Brain microvascular endothelial cell (primary cell): ENCODE results near the gene GDPD5.

Experiments
- DNase-seq: peaks from one replicate; pipeline ENCODE4 v3.0.0-alpha.2; 2020
- H3K27ac ChIP-seq: fragments of 250-450 bp; sonication (Bioruptor Pico); 2 replicates; pipeline ENCODE4 v1.5.1; 2020; ENCODE audit warnings: mild to moderate bottlenecking, moderate library complexity
- H3K27me3 ChIP-seq: fragments of 250-450 bp; sonication (Bioruptor Pico); replicated peaks from 2 replicates; pipeline ENCODE4 v1.5.1; 2020; ENCODE audit warnings: mild to moderate bottlenecking
- H3K36me3 ChIP-seq: fragments of 250-450 bp; sonication (Bioruptor Pico); replicated peaks from 2 replicates; pipeline ENCODE4 v1.5.1; 2020; ENCODE audit warnings: mild to moderate bottlenecking
- H3K4me3 ChIP-seq: 2 replicates; pipeline ENCODE4 v1.5.1; 2011; ENCODE audit warnings: low read depth, mild to moderate bottlenecking, control low read depth, low read length, moderate library complexity
- CTCF ChIP-seq: IDR thresholded peaks from 2 replicates; pipeline ENCODE4 v1.5.1; 2011; ENCODE audit warnings: low read depth, mild to moderate bottlenecking, moderate library complexity, low read length, control low read depth, inconsistent platforms; ENCODE audit errors: missing control alignments
- in situ Hi-C: cut with HindIII; loops from 2 replicates; pipeline ENCODE4 v1.10.0; 2017; ENCODE audit warnings: low sequenced_read_pairs, low pct_ligation_motif_present

The GDPD5 gene

GRCh38 chr11:75478783-75479596 lies 46.8 kb downstream of the GDPD5 start:
- DNase-seq = no peak
- H3K27me3 ChIP-seq = no peaks in the 10 kb centered on the region
- H3K27ac ChIP-seq = no peak overlapping the region
- H3K36me3 ChIP-seq = no peaks in the 10 kb centered on the region
- TF ChIP-seq CTCF = no peak
- in situ Hi-C loops = no loop called here
- no peak overlapping the region for H3K4me3 ChIP-seq

- H3K27me3 ChIP-seq = no peaks in the 10 kb centered on the region
- in situ Hi-C loops = no loop called here
Observed at GRCh38 chr11:75477614-75477935, 48.2 kb downstream of the GDPD5 start.

GRCh38 chr11:75476739-75477613 lies 48.8 kb downstream of the GDPD5 start:
- DNase-seq = no peak
- no peak overlapping the region for H3K27ac ChIP-seq
- H3K27me3 ChIP-seq = no peaks in the 10 kb centered on the region
- no peak overlapping the region for H3K4me3 ChIP-seq
- in situ Hi-C loops = no loop called here
- TF ChIP-seq CTCF = no peak
- H3K36me3 ChIP-seq = no peaks in the 10 kb centered on the region

More at GRCh38 chr11:75477614-75477935, 48.2 kb downstream of the GDPD5 start:
- TF ChIP-seq CTCF = no peak
- DNase-seq = no peak
- no peak overlapping the region for H3K4me3 ChIP-seq
- H3K27ac ChIP-seq = no peak overlapping the region
- no peaks in the 10 kb centered on the region for H3K36me3 ChIP-seq

GRCh38 chr11:75475767-75476650 lies 49.7 kb downstream of the GDPD5 start:
- in situ Hi-C loops = no loop called here
- H3K36me3 ChIP-seq = no peaks in the 10 kb centered on the region
- no peak for TF ChIP-seq CTCF
- no peaks in the 10 kb centered on the region for H3K27me3 ChIP-seq
- DNase-seq = peak; percentile 9
- H3K27ac ChIP-seq = no peak overlapping the region
- no peak overlapping the region for H3K4me3 ChIP-seq

- H3K4me3 ChIP-seq = peak overlapping the region; percentile 17
- TF ChIP-seq CTCF = no peak
- in situ Hi-C loops = no loop called here
- no peaks in the 10 kb centered on the region for H3K27me3 ChIP-seq
- no peaks in the 10 kb centered on the region for H3K36me3 ChIP-seq
- no peak overlapping the region for H3K27ac ChIP-seq
- peak; percentile 46 for DNase-seq
Observed at GRCh38 chr11:75474878-75475766, 50.6 kb downstream of the GDPD5 start.
